PC-3 (cell line): ENCODE results near the gene SORL1-AS1.

ENCODE experiments used
- EZH2phosphoT487 ChIP-seq: fragments of 300-600 bp; sonication (generic); IDR thresholded peaks from 2 replicates; pipeline ENCODE4 v1.6.1; 2018; ENCODE audit warnings: mild to moderate bottlenecking, antibody characterized with exemption, low read length, borderline replicate concordance
- TF ChIP-seq, protein P1 (sequence below): fragments of 300-600 bp; sonication (generic); conservative IDR thresholded peaks from 2 replicates; pipeline ENCODE4 v1.5.1; 2017; ENCODE audit warnings: antibody characterized with exemption, low read depth, mild to moderate bottlenecking, low read length

DNA sequence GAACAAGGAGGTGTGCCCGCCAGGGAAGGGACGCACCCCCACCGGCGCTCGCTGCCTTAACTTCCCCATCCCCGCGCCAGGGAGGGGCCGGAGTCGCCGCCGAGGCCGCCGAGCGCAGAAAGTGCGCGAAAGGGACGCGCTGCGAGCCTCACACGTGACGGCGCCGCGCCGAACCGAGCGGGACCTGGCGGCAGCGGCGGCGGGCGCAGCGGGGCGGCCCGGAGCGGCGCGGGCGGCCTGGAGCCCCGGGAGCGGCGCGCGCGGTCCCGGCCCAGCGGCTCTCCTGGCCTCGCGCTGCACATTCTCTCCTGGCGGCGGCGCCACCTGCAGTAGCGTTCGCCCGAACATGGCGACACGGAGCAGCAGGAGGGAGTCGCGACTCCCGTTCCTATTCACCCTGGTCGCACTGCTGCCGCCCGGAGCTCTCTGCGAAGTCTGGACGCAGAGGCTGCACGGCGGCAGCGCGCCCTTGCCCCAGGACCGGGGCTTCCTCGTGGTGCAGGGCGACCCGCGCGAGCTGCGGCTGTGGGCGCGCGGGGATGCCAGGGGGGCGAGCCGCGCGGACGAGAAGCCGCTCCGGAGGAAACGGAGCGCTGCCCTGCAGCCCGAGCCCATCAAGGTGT lies 670 bp downstream of the SORL1-AS1 start, which contains the start of gene SORL1:
- TF ChIP-seq, protein P1, sequence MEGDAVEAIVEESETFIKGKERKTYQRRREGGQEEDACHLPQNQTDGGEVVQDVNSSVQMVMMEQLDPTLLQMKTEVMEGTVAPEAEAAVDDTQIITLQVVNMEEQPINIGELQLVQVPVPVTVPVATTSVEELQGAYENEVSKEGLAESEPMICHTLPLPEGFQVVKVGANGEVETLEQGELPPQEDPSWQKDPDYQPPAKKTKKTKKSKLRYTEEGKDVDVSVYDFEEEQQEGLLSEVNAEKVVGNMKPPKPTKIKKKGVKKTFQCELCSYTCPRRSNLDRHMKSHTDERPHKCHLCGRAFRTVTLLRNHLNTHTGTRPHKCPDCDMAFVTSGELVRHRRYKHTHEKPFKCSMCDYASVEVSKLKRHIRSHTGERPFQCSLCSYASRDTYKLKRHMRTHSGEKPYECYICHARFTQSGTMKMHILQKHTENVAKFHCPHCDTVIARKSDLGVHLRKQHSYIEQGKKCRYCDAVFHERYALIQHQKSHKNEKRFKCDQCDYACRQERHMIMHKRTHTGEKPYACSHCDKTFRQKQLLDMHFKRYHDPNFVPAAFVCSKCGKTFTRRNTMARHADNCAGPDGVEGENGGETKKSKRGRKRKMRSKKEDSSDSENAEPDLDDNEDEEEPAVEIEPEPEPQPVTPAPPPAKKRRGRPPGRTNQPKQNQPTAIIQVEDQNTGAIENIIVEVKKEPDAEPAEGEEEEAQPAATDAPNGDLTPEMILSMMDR = peak; percentile 68
- no peak for TF ChIP-seq EZH2phosphoT487
